Common myeloid progenitor, CD34-positive (primary cell): ENCODE results near the gene PIAS1.

Source experiments
- CTCF ChIA-PET: fragments of 350-600 bp; sonication (Branson Sonifier 250); formaldehyde crosslinking; loops from one replicate; lab custom pipeline; 2021; ENCODE audit warnings: antibody characterized with exemption; lab: Charles Lee
- POLR2A ChIA-PET: fragments of 350-600 bp; sonication (Branson Sonifier 250); formaldehyde crosslinking; loops from one replicate; lab custom pipeline; 2021; ENCODE audit warnings: antibody characterized with exemption; lab: Charles Lee
- DNase-seq, 3 donors: peaks; one replicate each; pipeline versions ENCODE4 v3.0.0 to v3.0.0-alpha.2; 2013
- H3K27ac ChIP-seq, 2 experiments: 1 replicate in 1 of 2; 2 replicates in 1 of 2; pipeline ENCODE4 v1.7.0; 2013; ENCODE audit warnings: inconsistent platforms in 2 of 2, low read length in 2 of 2, mild to moderate bottlenecking in 2 of 2, low read depth in 1 of 2, moderate library complexity in 1 of 2; ENCODE audit not compliant: severe bottlenecking in 2 of 2, insufficient read depth in 1 of 2, poor library complexity in 1 of 2
- H3K27me3 ChIP-seq, 5 experiments: replicated peaks in 2 of 5; 1 replicate in 3 of 5; 2 replicates in 2 of 5; pipeline versions ENCODE4 v1.6.1 to v1.7.0; 2013; ENCODE audit warnings: low read length in 4 of 5, mild to moderate bottlenecking in 2 of 5, moderate library complexity in 2 of 5, inconsistent platforms in 1 of 5; ENCODE audit not compliant: insufficient read depth in 5 of 5, control insufficient read depth in 4 of 5
- H3K36me3 ChIP-seq, 4 experiments: 1 replicate in 2 of 4; 2 replicates in 2 of 4; pipeline versions ENCODE4 v1.6.1 to v1.7.0; 2013; ENCODE audit warnings: low read length in 3 of 4, control low read depth in 1 of 4, mild to moderate bottlenecking in 1 of 4; ENCODE audit not compliant: control insufficient read depth in 4 of 4, insufficient read depth in 4 of 4
- H3K4me1 ChIP-seq, 4 experiments: 1 replicate in 3 of 4; 2 replicates in 1 of 4; pipeline versions ENCODE4 v1.6.1 to v1.7.1; 2013; ENCODE audit warnings: low read length in 3 of 4, mild to moderate bottlenecking in 3 of 4, control low read depth in 1 of 4, inconsistent platforms in 1 of 4, moderate library complexity in 1 of 4; ENCODE audit not compliant: control insufficient read depth in 4 of 4, insufficient read depth in 4 of 4; ENCODE audit errors: control extremely low read depth in 1 of 4
- H3K4me3 ChIP-seq, 7 experiments: 1 replicate in 4 of 7; 2 replicates in 3 of 7; pipeline versions ENCODE4 v1.5.1 to v1.7.0; 2013; ENCODE audit warnings: mild to moderate bottlenecking in 7 of 7, low read length in 6 of 7, moderate library complexity in 6 of 7, inconsistent platforms in 2 of 7, low read depth in 2 of 7, control low read depth in 1 of 7; ENCODE audit not compliant: insufficient read depth in 4 of 7, control insufficient read depth in 1 of 7; ENCODE audit errors: extremely low read depth in 1 of 7
- H3K9me3 ChIP-seq, 5 experiments: 1 replicate in 4 of 5; 2 replicates in 1 of 5; pipeline versions ENCODE4 v1.6.1 to v1.7.1; 2013; ENCODE audit warnings: low read length in 4 of 5, mild to moderate bottlenecking in 2 of 5, inconsistent platforms in 1 of 5, low read depth in 1 of 5, moderate library complexity in 1 of 5; ENCODE audit not compliant: control insufficient read depth in 4 of 5, insufficient read depth in 2 of 5; ENCODE audit errors: control extremely low read depth in 1 of 5
- WGBS: methylation state at CpG from one replicate; pipeline ENCODE4 v1.1.5; 2013; ENCODE audit not compliant: insufficient coverage; 5-methylcytosine and 5-hydroxymethylcytosine counted together

Gene PIAS1

DNA sequence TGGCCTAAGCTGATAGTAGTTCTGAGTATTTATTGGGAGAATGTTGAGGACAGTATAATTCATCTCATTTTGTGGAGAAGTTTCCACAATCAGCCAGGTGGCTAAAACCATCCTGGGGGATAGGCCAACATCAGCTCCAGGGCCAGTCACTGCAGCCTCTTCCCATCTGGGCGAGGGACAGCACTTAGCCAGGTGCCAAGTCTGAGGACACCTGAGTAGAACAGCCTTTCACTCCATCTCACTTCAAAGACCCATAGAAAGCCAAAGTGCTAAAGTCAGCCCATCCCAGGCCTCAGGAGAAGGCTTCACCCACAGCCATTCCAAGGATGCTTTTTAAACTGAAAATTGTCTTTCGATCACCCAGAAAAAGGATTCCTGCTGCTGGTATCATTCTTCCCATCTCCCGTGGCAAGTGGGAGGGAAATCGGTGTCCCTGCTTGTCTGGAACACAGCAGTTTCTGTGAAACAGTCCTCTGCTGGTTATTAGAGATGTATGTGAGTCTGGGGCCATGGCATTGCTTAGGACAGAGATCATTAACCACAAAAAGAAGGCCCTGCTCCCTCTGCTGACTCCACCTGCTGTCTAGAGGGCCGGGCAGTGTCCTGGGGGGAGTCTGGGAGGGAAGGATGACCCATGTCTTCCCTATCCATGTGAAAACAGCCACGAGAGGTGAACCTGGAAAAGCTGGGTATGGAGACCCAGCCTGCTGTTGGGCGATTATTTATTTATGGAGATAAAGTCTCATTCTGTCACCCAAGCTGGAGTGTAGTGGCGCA lies 141.4 kb downstream of the PIAS1 start:
- 96% methylated on average over 7 of the region's 8 CpGs for WGBS
- no peaks in the 10 kb centered on the region for H3K9me3 ChIP-seq
- no peak for DNase-seq
- ChIA-PET CTCF (interaction anchor here (0.6 to 4.7 kb wide), 15 partner anchors 10 to 258 kb away, joined by 3 to 21 read pairs (median 5); partner anchors contain the start of genes CALML4 and CLN6), POLR2A (interaction anchor here (0.5 to 0.7 kb wide), 3 partner anchors 141 to 845 kb away, joined by 4 to 8 read pairs (median 5); partner anchors contain the start of gene PIAS1)
- H3K36me3 ChIP-seq, result peaks cover 4 to 52% (median 35%) of the 10 kb centered on the region in 4 experiments
- H3K27me3 ChIP-seq, result no peaks in the 10 kb centered on the region
- H3K4me1 ChIP-seq, result no peaks in the 10 kb centered on the region
- no peak overlapping the region for H3K4me3 ChIP-seq
- no peak overlapping the region for H3K27ac ChIP-seq

DNA sequence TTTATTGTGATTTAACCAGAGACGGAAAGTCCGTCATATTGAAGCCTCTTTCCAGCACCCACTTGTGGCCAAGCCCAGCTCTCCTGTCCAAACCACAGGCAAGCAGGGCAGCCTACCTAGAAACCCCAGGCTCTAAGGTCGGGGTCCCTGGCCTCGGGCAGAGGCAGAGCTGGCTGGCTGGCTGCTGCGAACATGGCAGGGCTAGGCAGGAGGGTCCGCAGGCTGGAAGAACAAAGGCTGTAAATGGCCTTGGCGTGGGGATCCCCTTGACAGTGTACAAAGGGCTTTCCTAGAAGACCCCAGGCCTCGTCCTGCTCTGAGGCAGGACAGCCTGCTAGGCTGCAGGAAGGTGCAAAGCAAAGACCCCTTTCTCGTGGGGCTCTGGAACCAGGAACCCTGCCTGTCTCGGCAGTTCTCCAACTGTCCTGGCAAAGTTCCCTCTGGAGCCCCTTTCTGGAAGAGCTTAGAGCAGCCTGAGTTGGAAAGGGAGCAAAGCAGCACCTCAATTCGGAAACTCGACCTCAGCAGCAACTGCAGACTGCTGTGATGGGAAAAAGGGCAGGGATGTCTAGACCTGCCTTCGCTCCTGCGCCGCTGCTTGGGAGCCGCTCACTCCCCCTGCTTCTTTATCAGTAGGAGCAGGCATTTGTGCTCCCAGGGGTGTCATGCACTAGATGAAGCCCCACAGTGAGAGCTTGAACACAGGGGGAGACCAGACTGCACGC lies 142.5 kb downstream of the PIAS1 start:
- no peak overlapping the region for H3K27ac ChIP-seq
- H3K36me3 ChIP-seq, result peaks cover 4 to 49% (median 32%) of the 10 kb centered on the region in 4 experiments
- 97% methylated on average over 17 of the region's 17 CpGs for WGBS
- CTCF ChIA-PET, result interaction anchor here (1.1 to 4.7 kb wide), 7 partner anchors 9 to 33 kb away, joined by 3 to 21 read pairs (median 4); partner anchors contain the start of genes CALML4 and CLN6
- H3K27me3 ChIP-seq, result no peaks in the 10 kb centered on the region
- H3K4me3 ChIP-seq, result no peak overlapping the region
- POLR2A ChIA-PET, result no interaction called here
- H3K9me3 ChIP-seq, result no peaks in the 10 kb centered on the region
- no peak for DNase-seq
- H3K4me1 ChIP-seq, result peaks cover 0 to 2% (median 0%) of the 10 kb centered on the region in 4 experiments

DNA sequence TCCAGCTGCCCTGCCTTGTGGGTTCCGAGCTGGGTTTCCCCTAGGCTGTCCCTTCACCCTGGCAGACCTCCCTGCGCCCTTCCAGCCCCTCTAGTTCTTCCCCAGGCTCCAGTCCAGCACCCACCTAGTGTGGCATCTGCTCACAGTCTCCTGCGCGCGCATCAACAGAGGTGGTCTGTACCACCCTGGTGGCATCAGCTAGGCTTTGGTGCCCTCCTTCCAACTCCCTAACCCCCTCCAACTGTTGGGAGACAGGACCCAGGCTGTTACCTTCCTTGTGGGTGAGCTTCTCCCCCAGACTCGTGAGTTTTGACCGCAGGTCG lies 143.0 kb downstream of the PIAS1 start:
- WGBS, result 88% methylated on average over 8 of the region's 8 CpGs
- CTCF ChIA-PET, result interaction anchor here (1.1 to 4.7 kb wide), 6 partner anchors 10 to 33 kb away, joined by 3 to 21 read pairs (median 4); partner anchors contain the start of gene CLN6
- peaks cover 4 to 44% (median 29%) of the 10 kb centered on the region in 4 experiments for H3K36me3 ChIP-seq
- no peaks in the 10 kb centered on the region for H3K9me3 ChIP-seq
- H3K27me3 ChIP-seq, result no peaks in the 10 kb centered on the region
- POLR2A ChIA-PET, result no interaction called here
- H3K27ac ChIP-seq, result no peak overlapping the region
- no peak overlapping the region for H3K4me3 ChIP-seq
- peaks cover 0 to 4% (median 0%) of the 10 kb centered on the region in 4 experiments for H3K4me1 ChIP-seq
- DNase-seq, result no peak

DNA sequence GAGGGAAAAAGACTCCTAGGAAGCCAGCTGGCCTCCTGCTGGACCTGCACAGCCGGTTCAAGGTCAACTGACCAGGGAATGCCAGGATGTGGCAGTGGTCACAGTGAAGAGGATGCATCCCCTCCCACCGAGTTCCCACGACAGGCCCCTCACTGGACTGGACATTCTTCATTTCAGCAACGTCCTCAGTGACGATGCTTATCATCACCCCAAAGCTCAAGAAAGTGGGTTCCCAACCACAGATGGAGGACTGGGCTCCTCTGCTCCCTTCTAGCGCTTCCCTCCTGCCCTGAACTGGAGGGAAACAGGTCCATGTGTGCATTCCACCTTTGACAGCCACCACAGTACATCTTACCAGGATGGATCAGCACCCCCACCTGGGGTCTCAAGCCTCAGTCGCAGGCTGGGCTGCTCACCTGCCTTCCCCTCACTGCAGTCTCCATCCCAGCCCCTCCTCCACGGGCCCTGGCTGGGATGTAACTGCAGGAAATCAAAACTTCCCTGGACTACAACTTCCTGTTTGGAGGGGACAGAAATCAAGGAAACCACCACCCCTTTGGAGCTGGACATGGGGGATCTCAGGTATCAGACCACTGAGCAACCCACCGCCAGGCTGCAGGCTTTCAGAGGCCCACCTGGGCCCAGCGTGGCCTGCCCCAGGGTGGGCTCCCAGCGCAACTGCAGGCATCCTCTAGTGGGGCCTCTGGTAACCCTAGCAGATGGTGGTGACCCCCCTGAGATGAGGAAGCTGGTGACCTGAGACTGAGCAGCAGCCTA lies 143.7 kb downstream of the PIAS1 start:
- H3K4me3 ChIP-seq, result no peak overlapping the region
- CTCF ChIA-PET, result interaction anchor here (0.8 to 4.7 kb wide), 4 partner anchors 9 to 21 kb away, joined by 3 to 21 read pairs (median 4); no protein-coding TSS in a partner anchor
- DNase-seq, result no peak
- H3K9me3 ChIP-seq, result no peaks in the 10 kb centered on the region
- peaks cover 0 to 4% (median 0%) of the 10 kb centered on the region in 4 experiments for H3K4me1 ChIP-seq
- WGBS, result 95% methylated on average over 10 of the region's 11 CpGs
- H3K36me3 ChIP-seq, result peaks cover 0 to 37% (median 25%) of the 10 kb centered on the region in 4 experiments
- no peaks in the 10 kb centered on the region for H3K27me3 ChIP-seq
- H3K27ac ChIP-seq, result no peak overlapping the region
- POLR2A ChIA-PET, result no interaction called here

DNA sequence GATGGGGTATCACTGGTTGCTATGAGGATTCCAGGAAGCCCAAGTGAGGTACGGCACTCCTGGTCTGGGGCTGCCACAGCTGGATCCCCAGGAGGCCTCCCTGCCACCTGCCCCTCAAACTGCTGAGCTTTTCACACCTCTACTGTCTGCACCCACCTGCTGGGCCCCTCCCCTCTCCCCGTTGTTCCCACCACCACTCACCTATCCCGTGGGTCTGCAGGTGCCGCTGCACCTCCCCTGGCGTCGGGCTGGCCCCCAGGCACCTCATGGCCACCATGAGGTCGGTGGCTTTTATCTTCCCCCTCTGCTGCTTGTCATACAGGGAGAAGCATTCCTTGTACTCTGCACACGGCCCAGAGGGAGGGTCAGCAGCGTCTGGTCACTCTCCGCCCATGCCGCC lies 145.2 kb downstream of the PIAS1 start:
- no peak overlapping the region for H3K27ac ChIP-seq
- no peaks in the 10 kb centered on the region for H3K9me3 ChIP-seq
- 93% methylated on average over 6 of the region's 11 CpGs for WGBS
- DNase-seq, result no peak
- no peaks in the 10 kb centered on the region for H3K27me3 ChIP-seq
- ChIA-PET POLR2A (interaction anchor here (0.6 kb wide), 1 partner anchor 264 kb away, joined by 3 read pairs; no protein-coding TSS in a partner anchor), CTCF (no interaction called here)
- no peak overlapping the region for H3K4me3 ChIP-seq
- peaks cover 0 to 9% (median 7%) of the 10 kb centered on the region in 4 experiments for H3K4me1 ChIP-seq
- peaks cover 0 to 32% (median 16%) of the 10 kb centered on the region in 4 experiments for H3K36me3 ChIP-seq

DNA sequence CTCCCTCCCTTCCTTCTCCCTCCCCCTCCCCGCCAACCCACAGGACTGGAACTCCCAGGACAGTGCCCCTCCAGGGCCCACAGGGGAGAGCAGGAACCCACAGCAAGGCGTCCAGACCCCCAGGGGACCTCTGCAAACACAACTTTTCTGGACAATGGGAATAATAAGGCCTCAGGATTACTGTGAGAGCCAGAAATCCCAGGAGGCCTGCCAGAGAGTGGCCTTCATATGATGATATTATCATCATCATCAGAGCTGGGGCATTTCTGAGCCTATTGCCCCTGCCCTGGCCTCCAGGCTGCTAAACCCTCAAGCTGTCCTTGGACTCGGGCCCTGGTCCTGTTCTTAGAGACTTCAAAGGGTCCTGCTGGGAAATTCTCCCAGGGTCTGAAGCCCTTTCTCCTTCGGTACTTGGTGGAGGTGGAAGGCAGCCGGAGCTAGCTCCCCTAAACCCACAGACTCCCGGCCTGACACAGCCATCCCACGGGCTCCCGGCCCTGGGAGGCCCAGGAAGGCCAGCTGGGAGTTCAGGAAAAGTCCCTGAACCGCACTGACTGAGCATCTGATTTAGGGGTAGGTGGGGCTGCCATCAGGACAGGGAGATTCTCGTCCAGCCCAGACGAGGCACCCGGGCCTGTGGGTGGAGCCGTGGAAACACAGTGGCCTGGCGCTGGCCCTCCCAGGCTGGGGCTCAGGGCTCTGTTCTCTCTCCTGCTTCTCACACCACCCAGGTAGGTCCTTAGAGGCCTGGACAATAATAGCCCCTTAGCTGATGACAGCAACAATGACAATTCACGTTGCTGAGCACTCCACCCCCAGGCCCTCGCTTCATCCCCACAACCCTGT lies 146.1 kb downstream of the PIAS1 start:
- Histone ChIP-seq H3K9me3 (no peaks in the 10 kb centered on the region), H3K27ac (no peak overlapping the region), H3K27me3 (no peaks in the 10 kb centered on the region), H3K4me1 (peaks cover 5 to 18% (median 16%) of the 10 kb centered on the region in 4 experiments), H3K36me3 (peaks cover 0 to 32% (median 16%) of the 10 kb centered on the region in 4 experiments), H3K4me3 (no peak overlapping the region)
- 96% methylated on average over 9 of the region's 16 CpGs for WGBS
- DNase-seq, result no peak
- CTCF ChIA-PET, result no interaction called here
- POLR2A ChIA-PET, result no interaction called here
